Measurements from ENCODE around the gene B3GALT6.

- TF ChIP-seq CTCF (IDR thresholded peaks at IDR 0.05; ENCODE audit: low read length) (no peak), EZH2phosphoT487 (IDR thresholded peaks at IDR 0.05; ENCODE audit: low read length) (no peak), EZH2 (optimal IDR thresholded peaks at IDR 0.05; ENCODE audit: low read depth, low read length) (no peak)
These were observed 3.3 kb upstream of the B3GALT6 start for GRCh38 chr1:1228596-1229321.
